ENCODE data around the gene DENND5A. TPM values are rescaled to one million over a fixed set of nuclear protein-coding genes. Genes with fewer than 3 reads are reported as not detected.

DENND5A gene
- polyA plus RNA-seq (2014; cell fraction: cytosol; rRNA removed), result 59.6 and 65.2 TPM in 2 replicates
- 86.4 and 97.3 TPM in 2 replicates for polyA plus RNA-seq (2014; cell fraction: nucleus; rRNA removed)

DNA sequence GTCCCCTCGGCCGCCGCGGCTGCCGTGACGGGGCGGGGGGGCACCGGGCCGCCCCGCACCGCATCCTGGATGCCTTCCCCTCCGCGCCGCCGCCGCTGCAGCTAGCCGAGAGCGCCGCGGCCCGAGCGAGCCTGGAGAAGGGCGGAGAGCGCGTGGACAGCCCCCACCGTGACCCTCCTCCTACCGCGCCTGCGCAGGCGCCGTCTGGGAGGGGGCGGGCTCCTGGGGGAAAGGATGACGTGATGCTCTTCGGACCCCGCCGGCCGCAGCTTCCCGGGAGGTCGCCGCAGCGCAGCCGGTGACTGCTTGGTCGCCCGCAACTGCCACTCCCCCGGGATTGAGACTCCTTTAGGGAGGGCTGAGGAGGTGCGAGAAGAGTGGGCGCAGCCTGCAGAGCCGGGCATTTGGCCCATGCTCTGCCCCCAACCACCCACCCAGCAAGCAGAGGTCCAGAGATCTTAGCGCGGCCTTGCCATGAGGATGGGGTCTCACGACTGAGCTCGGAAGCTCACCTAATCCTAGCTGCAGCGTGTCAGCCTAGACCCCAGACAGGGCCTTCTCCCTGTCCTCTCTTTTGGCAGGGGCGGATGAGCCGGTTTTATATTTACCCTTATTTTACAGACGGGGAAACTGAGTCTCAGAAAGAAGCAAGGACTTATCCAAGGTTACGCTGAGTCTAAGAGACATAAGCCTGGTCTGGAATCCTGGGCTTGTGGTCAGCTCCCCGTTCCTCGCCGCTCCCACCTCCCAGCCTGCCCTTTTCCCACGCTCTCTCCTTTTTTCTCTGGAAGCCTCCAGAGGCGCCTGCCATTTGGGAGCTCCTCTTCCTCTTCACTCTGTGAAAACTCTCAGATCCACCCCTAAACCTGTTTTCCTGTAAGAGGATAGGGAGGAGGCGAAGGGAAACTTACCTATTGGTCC, at the start of gene DENND5A:
TSS of gene DENND5A (minus strand) at position 140 of the 921 bp plus-strand sequence. CDS start 281 bp downstream, outside the sequence.
- peak; percentile 86 for DNase-seq (ENCODE audit: low spot score)

DNA sequence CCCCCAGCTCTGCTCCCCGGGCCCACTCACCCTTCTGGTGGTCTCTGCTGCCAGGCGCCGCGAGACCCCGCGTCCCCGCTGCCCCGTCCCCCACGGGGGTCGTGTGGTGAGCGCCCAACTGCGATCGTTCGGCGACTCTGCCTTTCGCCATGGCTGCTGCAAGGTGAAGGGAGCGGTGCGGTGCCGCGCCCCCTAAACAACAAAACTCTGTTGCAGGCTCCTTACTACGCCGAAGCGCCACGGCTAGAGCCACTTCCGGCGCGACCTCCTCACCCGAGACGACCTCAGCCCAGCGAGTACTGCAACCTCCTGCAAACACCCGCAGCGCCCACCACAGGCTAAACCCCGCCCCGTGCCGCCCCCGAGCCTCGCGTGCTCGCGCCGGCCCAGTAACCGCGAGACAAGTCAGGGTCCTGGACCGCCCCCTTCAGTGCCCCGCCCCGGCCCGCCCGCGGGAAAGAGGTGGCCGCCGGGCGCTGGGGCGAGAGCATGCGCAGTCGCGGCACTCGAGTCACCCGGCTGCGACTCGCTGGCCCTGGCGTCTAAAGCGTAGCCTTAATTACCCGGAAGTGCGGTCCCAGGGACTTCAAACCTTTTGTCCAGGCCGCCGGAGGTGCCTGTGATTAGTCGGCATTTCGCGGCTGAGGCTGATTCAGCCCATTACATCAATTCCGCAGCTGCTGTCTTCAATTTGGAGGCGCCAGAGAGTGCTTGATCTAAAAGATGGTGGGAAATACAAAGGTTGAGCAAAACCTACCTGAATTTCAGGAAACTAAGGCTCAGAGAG, 49.3 kb upstream of the DENND5A start, which contains the start of gene TMEM41B:
TSS of gene TMEM41B (minus strand) at position 303 of the 787 bp plus-strand sequence. CDS start at position 151, 152 bp downstream.
- DNase-seq (ENCODE audit: low spot score), result peak; percentile 99

DNA sequence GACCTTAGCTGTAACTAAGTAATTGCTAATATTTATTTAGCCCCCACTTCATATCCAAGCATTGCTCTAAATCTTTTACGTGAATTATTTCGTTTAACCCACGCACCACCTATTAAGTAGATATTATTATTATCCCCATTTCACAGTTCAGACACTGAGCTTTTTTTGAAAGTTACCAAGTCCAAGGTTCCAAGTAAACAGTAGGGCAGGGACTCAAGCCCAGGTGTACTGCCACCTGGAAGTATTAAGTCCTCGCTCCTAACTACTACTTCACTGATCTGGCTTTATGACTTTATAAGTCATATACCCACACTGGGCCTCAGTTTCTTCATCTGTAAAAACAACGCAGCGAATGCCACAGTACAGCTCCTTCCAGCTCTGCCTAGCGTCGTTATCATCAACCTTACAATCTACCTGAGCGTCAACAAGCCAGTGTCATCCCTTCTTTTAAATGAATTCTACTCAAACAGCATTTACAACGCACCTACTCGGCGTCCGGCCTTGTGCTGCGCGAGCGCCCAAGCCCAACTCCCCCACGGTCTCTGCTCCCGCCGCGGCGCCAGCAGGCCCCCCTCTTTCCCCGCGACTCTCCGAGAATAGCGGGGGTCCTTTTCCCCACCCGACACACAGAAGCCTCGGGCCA, 48.6 kb upstream of the DENND5A start:
- no peak for DNase-seq (ENCODE audit: low spot score)

DNA sequence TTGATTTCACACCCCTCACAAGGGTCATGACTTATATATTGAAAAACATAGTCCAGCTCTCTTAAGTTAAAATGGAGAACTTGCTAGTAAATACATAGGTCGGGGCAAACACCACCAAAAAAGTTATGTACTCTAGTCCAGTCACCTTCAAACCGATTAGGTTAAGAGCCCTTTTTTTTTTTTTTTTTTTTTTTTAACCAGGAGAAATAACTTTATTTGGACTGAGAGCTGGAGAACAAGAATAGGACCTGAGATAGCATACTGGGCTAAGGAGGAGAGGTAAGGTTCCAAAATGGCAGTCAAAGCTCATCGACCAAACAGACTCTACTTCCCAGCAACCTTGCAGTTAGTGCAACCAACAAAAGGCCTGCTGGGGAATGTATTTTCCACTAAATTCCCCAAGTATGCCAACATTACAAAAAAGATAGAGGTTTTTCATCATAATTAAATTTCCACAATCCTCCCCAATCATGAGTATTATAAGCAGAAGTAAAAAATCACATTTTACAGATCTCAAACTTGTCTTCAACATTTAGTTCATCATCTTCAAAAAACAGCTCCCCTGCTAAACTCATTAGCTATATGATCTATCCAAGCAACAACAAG, 45.4 kb upstream of the DENND5A start:
- no peak for DNase-seq (ENCODE audit: low spot score)

DNA sequence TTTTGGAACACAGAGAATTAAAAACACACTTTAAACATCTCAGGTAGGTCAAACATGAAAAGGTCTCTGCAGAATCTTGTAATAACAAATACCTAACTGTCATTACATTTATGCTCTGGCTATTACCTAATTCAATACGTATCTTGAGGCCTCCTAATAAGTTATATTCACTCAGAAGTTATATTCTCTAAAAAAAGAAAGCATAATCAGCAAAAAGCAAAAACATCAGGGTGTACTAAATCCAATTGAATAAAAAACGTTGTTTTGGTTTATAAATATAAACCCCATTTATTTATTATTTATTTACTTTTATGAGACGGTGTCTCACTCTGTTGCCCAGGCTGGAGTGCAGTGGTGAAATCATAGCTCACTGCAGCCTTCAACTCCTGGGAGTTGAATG, 39.0 kb upstream of the DENND5A start:
- no peak for DNase-seq (ENCODE audit: low spot score)

DNA sequence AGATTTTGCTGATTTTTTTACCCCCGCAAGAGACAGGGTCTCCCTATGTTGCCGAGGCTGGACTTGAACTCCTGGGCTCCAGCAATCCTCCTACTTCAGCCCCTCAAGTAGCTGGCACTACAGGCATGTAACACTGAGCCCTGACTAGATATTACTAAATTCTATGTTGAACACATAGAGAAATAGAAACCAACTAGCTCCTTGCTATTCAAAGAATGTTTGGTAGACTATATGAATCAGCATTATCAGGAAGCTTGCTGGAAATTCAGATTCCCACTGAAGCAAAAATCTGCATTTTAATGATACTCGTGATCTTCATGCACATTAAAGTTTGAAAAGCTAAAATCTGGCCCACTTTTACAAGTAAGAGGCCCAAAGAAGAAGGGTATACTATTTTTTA, 37.3 kb upstream of the DENND5A start:
- DNase-seq (ENCODE audit: low spot score), result no peak

DNA sequence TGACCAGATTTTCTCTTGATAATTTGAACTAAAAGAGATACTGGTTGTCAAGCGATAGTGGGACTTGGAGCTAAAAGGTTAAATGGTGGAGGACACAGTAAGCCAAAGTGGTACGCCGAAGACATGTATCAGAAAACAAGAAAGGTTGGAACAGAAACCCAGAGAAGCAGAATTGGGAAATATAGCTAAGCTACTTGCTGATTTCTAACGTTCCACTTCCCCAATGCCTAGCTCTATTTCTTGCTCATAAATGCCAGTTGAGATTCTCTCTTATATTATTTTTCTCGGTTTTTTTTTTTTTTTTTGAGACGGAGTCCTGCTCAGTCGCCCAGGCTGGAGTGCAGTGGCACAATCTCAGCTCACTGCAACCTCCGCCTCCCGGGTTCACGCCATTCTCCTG, 36.6 kb upstream of the DENND5A start:
- DNase-seq (ENCODE audit: low spot score), result no peak

DNA sequence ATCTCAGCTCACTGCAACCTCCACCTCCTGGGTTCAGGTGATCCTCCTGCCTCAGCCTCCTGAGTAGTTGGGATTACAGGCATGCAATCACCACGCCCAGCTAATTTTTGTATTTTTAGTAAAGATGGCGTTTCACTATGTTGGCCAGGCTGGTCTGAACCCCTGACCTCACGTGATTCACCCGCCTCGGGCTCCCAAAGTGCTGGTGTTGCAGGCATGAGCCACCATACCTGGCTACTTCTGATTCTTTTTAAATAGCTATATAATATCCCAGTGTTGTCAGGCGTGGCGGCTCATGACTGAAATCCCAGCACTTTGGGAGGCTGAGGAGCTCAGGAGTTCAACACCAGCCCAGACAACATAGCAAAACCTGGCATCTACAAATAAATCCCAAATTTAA, 28.5 kb upstream of the DENND5A start:
- DNase-seq (ENCODE audit: low spot score), result no peak

DNA sequence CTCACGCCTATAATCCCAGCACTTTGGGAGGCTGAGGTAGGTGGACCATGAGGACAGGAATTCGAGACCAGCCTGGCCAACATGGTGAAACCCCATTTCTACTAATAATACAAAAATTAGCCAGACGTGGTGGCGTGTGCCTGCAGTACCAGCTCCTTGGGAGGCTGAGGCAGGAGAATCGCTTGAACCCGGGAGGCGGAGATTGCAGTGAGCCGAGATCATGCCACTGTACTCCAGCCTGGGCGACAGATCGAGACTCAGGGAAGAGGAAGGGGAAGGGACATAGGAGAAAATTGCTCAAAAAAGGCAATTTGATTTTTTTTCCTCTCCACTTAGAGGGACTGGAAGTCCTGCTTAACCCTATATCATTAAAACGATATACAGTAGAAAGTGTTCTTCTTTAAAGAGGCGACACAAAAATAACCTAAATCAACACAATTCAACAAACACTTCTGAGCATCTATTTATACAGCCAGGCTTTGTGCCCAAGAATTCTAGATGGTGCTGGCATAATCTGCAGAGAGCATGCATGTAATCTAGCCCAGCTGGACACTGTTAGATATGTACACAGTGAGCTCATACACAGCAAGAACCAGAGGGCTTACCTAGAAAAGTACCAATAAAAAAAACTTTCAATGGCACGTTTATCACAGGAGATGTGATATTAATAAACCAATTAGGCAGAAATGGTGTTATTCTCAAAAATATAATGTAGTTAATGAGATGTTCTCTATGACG, 20.9 kb upstream of the DENND5A start:
- no peak for DNase-seq (ENCODE audit: low spot score)

DNA sequence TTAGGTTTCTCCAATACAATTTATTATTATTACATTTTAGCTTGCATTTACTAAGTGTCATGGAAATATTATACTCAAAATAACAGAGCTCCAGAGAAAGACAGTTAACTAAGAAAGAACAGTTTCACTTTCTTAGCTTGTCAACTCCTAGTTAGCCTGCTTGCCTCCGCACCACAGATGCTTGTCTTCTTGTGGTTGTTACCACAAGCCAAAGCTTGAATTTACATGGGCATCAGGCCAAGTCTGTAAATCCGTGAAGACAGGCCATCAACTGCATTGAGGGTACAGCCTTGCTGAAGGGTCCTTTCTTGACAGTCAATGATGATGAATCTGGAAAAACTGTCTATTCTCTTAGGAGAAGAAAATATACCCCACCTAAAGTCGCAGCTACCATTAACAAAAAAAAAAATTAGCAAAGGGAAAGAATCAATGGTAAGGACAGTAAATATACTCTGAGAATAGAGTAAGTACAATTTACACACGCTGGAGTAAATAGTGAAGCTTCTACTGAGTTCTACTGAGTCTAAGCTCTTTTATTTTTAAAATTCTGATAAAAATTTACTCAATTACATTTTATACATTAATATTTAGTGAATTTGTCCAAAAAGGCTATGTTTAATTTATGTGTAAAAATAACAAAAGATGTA, 15.6 kb upstream of the DENND5A start:
- no peak for DNase-seq (ENCODE audit: low spot score)

DNA sequence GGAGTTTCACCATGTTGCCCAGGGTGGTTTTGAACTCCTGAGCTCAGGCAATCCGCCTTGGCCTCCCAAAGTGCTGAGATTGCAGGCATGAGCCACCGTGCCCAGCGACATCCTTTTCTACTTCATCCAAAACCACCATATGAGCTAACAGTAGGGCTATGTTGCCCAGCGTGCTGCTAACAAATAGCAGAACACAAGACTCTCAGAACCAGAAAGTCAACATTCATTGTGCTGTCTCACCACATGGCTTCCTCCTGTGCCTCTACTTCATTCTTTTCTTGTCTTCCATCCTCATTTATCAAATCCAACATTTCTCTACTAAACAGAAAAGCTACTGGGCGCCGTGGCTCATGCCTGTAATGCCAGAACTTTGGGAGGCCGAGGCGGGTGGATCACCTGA, 12.0 kb upstream of the DENND5A start:
- no peak for DNase-seq (ENCODE audit: low spot score)

DNA sequence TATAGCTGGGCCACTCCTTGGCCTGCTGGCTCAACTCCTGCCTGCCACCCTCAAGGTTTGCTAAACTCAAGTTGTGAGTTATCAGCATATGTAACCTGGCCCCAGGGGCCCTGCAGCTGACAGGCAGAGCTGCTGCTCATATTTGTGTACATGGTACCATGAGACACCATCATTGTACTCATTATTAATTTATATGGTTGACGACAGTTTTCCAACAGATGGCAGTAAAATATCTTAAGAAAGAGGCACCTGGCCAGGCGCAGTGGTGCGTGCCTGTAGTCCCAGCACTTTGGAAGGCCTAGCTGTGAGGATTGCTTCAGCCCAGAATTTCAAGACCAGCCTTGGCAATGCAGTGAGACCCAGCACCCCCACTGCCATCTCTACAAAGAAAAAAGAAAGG, 11.4 kb upstream of the DENND5A start:
- no peak for DNase-seq (ENCODE audit: low spot score)

DNA sequence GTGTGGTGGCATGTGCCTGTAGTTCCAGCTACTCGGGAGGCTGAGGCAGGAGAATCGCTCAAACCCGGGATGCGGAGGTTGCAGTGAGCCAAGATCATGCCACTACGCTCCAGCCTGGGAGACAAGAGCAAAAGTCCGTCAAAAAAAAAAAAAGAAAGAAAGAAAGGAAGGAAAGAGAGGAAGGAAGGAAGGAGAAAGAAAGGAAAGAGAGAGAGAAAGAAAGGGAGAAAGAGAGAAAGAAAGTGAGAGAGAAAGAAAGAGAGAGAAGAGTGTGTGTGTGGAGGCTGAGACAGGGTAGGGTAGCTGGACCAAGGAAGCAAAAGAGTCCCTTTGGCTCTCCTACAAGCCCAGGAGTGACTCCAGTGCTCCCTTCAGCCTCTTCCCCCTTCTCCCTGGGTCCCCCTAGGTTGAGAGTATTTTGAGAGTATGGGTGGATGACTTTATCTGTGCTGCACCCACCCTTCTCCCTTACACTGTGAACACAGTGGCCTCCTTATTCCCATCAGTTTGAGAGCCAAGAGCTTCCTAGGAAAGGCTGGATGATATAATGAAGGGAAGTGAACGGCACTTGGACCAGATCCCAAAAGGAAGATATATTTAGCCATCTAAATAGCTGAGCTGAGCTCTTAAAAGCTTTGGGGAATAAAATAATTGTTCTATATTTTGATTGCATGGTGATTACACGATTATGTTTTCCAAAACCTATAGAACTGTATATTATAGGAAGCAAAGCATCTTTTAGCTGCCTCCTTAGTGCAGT, 9.5 kb upstream of the DENND5A start:
- no peak for DNase-seq (ENCODE audit: low spot score)

DNA sequence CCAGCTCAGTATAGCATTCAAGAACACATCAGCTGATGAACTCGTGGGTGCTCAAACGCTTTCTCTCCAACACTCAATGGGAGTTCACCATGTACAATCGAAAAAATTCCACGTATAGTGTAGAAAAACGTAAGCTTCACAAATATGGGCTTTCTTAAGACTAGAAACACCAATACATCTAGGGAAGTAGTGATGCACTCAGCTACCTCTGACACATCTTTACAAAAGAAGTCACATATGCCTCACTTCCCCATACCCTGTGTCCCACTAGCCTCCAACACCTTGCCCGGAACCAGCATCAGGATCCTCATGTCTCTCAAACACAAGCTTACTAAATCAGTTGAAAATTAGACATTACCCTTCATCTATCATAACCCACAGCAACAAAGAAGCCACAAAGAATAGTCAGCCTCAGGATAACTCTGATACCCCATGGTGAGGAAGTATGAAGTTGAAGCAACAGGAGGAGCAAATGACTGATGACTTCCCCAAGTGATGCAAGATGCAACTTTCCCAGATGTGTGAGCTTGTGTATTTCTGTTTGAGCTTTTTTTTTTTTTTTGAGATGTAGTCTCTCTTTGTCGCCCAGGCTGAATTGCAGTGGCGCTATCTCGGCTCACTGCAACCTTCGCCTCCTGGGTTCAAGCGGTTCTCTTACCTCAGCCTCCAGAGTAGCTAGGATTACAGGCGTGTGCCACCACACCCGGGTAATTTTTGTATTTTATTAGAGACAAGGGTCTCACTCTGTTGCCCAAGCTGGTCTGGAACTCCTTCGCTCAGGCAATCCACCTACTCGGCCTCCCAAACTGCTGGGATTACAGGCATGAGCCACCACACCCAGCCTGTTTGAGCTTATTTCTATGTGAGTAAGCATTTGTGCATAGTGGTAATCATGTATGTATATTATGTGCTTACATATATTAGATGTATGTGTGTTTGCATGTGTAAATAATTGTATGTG, 8.5 kb upstream of the DENND5A start:
- no peak for DNase-seq (ENCODE audit: low spot score)

DNA sequence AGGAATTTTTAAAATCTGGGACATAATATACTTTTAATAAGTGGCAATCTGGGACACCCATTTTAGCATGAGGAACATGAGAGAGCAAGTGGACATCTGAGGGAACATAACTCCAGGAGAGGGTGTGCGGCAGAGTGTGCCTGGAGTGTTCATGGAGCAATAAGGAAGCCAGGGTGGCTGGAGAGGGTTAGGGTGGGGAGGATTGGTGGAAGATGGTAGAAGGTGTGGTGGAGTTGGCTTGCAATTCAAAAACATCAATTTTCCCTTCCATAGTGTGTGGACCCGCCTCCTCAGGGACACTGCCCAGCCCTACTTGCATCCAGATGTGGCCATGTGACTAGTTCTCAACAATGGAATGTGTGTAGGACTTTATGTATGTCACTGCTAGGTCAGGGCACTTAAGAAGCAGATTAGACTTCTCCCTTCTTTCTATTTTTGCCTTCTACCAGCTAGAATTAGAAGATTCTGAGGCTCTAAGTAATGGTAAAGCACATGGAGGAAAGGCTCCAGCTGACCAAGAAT, 4.4 kb upstream of the DENND5A start:
- DNase-seq (ENCODE audit: low spot score), result no peak

DNA sequence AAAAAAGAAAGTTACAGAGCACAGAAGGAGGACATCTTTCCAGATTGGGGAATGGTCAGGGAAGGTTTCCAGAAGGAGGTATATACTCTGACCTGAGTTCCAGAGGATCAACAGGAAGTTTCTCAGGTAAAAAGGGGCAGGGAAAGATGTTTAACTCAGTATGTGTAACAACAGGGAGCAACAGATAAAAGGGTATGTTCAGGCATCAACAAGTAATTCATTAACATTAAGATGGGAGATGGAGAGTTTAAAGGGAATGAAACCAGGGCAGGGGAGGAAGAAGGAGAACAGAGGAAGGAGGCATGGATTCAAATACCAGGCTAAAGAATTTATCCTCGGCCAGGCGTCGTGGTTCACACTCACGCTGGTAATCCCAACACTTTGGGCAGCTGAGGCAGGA, 2.5 kb upstream of the DENND5A start:
- DNase-seq (ENCODE audit: low spot score), result no peak

DNA sequence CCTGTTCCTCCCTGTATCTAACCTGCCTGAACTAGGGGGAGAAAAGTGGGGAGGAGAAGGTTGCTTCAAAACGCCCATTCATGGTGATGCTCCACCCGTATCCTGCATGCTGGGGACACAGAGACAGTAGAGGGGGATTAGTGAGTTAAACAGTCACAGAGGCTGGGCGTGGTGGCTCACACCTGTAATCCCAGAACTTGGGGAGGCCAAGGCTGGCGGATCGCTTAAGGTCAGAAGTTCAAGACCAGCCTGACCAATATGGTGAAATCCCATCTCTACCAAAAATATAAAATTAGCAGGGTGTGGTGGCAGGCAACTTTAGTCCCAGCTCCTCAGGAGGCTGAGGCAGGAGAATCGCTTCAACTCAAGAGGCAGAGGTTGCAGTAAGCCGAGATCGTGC, 1.8 kb upstream of the DENND5A start:
- DNase-seq (ENCODE audit: low spot score), result no peak

DNA sequence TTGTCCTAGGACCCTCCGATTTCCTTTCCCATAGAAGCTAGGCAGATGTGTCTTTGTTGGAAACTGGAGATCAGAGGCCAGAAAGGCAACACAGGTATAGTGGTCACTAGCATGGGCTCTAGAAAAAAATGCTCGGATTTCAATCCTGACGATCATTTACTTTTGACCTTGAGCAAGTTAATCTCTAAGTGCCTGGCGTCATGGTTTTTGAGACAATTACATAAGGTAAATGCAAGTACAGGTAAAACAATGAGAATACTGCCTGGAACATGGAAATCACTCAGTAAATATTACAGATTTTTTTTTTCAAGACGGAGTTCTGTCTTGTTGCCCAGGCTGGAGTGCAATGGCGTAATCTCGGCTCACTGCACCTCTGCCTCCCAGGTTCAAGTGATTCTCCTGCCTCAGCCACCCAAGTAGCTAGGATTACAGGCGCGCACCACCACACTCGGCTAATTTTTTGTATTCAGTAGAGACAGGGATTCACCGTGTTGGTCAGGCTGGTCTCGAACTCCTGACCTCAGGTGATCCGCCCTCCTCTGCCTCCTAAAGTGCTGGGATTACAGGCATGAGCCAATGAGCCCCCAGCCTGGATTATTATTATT, 1.1 kb upstream of the DENND5A start:
- DNase-seq (ENCODE audit: low spot score), result no peak

Measured in SK-N-DZ (cell line).